Measurements from ENCODE around the gene URGCP. TPM values are rescaled to one million over a fixed set of nuclear protein-coding genes. Genes with fewer than 3 reads are reported as not detected.
A peak's percentile ranks its signal among the peaks of the same experiment; 100 is the strongest.

URGCP gene
- total RNA-seq, 1 experiment from 2014 or later, result 30.7 TPM

DNA sequence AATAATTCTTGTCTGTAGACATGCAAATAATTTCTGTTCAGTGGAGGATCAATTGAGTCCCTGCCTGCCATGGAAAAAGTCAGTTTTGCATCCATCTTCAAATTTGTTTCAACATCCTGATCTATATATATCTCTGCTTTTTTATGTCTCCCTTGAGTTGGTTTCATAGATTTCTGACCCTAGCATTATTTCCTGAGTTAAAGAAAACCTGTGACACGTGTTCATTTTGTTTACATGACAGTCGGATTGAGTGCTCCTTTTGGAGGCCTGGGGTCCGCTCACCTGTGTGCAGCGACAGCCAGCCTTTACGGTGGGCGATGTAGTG, 37.8 kb downstream of the URGCP start:
- H3K4ac ChIP-seq (ENCODE audit: low read depth, low read length), result no peak overlapping the region
- H3K27ac Mint-ChIP-seq, result peak overlapping the region in 1 of 3 experiments; percentile 88; a peak in 1 of 7 replicates

More for the DNA sequence above, 37.8 kb downstream of the URGCP start:
- Histone ChIP-seq H3K27ac (ENCODE audit: insufficient read length, low read depth, low read length) (no peak overlapping the region), H3K9me3 (ENCODE audit: control insufficient read depth, low read depth, low read length) (no peaks in the 10 kb centered on the region), H2BK20ac (ENCODE audit: low read depth, low read length, poor library complexity, severe bottlenecking) (no peak overlapping the region), H2AK5ac (ENCODE audit: insufficient read length, low read length) (no peak overlapping the region), H4K5ac (ENCODE audit: insufficient read length, low read depth, low read length) (no peak overlapping the region), H3K56ac (ENCODE audit: insufficient read length, low read depth, low read length) (no peak overlapping the region), H2BK5ac (ENCODE audit: insufficient read length, low read length) (no peak overlapping the region), H3T11ph (ENCODE audit: low read length) (no peak overlapping the region), H3K4me1 (ENCODE audit: insufficient read depth, low read length) (peaks cover 3% of the 10 kb centered on the region; the same call in 1 of the 2 replicates), H3K79me2 (ENCODE audit: insufficient read depth, low read length) (no peaks in the 10 kb centered on the region), H2BK120ac (ENCODE audit: low read depth, low read length, poor library complexity, severe bottlenecking) (no peak overlapping the region), H3K14ac (ENCODE audit: insufficient read depth, low read length) (no peak overlapping the region), H3K18ac (ENCODE audit: insufficient read length, low read depth, low read length) (no peak overlapping the region), H4K8ac (replicated peaks; ENCODE audit: insufficient read length, low read depth, low read length) (no peak overlapping the region), H3K9ac (ENCODE audit: extremely low read depth, insufficient read length, low read length) (peak overlapping the region; percentile 48), H2BK15ac (ENCODE audit: low read depth, low read length) (no peak overlapping the region), H3K23me2 (ENCODE audit: insufficient read length, low read depth, low read length, poor library complexity, severe bottlenecking) (peaks cover 6% of the 10 kb centered on the region), H2AFZ (ENCODE audit: low read length) (no peak overlapping the region), H3K4me2 (ENCODE audit: insufficient read depth, insufficient read length, low read length) (peak overlapping the region; percentile 29), H2BK12ac (ENCODE audit: insufficient read length, low read depth, low read length) (no peak overlapping the region), H3K79me1 (ENCODE audit: insufficient read depth, low read depth, low read length, poor library complexity, severe bottlenecking) (no peaks in the 10 kb centered on the region), H4K91ac (ENCODE audit: insufficient read length, low read depth, low read length) (no peak overlapping the region), H4K20me1 (ENCODE audit: control insufficient read depth, insufficient read depth, insufficient read length) (no peaks in the 10 kb centered on the region), H3K27me3 (ENCODE audit: insufficient read depth, low read length) (0 out of 2 replicates have a peak, but pooled peaks cover 2% of the 10 kb centered on the region), H3K23ac (ENCODE audit: insufficient read length, low read depth, low read length) (no peak overlapping the region)
- peak overlapping the region; percentile 91 to 92 for H3K4me3 Mint-ChIP-seq
- H3K36me3 Mint-ChIP-seq (ENCODE audit: insufficient read depth in 1 of 3, low read depth in 3 of 3), result peaks cover 19 to 27% (median 26%) of the 10 kb centered on the region in 3 experiments
- TF ChIP-seq, protein P1, sequence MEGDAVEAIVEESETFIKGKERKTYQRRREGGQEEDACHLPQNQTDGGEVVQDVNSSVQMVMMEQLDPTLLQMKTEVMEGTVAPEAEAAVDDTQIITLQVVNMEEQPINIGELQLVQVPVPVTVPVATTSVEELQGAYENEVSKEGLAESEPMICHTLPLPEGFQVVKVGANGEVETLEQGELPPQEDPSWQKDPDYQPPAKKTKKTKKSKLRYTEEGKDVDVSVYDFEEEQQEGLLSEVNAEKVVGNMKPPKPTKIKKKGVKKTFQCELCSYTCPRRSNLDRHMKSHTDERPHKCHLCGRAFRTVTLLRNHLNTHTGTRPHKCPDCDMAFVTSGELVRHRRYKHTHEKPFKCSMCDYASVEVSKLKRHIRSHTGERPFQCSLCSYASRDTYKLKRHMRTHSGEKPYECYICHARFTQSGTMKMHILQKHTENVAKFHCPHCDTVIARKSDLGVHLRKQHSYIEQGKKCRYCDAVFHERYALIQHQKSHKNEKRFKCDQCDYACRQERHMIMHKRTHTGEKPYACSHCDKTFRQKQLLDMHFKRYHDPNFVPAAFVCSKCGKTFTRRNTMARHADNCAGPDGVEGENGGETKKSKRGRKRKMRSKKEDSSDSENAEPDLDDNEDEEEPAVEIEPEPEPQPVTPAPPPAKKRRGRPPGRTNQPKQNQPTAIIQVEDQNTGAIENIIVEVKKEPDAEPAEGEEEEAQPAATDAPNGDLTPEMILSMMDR (conservative IDR thresholded peaks at IDR 0.05), result no peak
- no peaks in the 10 kb centered on the region; a peak in 1 of 5 replicates for H3K9me3 Mint-ChIP-seq
- no CpG with 5 or more reads among the region's 6 CpGs for WGBS (ENCODE audit: extremely low coverage, insufficient read length, low lambda C conversion rate)
- H3K27me3 Mint-ChIP-seq (ENCODE audit: low read depth), result peaks cover 5% of the 10 kb centered on the region; the same call in 1 of the 2 replicates
- H3K4me1 Mint-ChIP-seq, result peaks cover 41 to 43% of the 10 kb centered on the region in 2 experiments
- no peak for DNase-seq

All from H9 (cell line).